Spleen (tissue), 7 donors: Measurements from ENCODE around the gene IRF6.

Source experiments
- CTCF ChIP-seq, 11 experiments: fragments of 200-600 bp in 7 of 11; fragments of 450-650 bp in 4 of 11; sonication (generic) in 4 of 11; IDR thresholded peaks in 8 of 11; conservative IDR thresholded peaks in 3 of 11; 1 replicate in 7 of 11; 2 replicates in 4 of 11; pipeline versions ENCODE4 v1.4.0 to v1.8.0; 2016 to 2021; ENCODE audit warnings: antibody characterized with exemption in 11 of 11, inconsistent platforms in 4 of 11, mild to moderate bottlenecking in 1 of 11
- POLR2A ChIP-seq, 3 donors: fragments of 450-650 bp; IDR thresholded peaks; one replicate each; pipeline ENCODE4 v1.5.1; 2017; ENCODE audit warnings: antibody characterized with exemption in 3 of 3, mild to moderate bottlenecking in 1 of 3
- POLR2AphosphoS5 ChIP-seq, 3 donors: sonication (generic); formaldehyde crosslinking; IDR thresholded peaks; one replicate each; pipeline ENCODE4 v1.5.1; 2017; ENCODE audit warnings: antibody characterized with exemption in 3 of 3
- donor health status: DM: no; HTN: no; CAD: no; lungs with moderate emphysema.
- donor health status: DM: no; HTN: no; CAD: no.
- donor health status: DM: no; HTN: no; CAD: no.

- TF ChIP-seq CTCF (IDR thresholded peaks at IDR 0.05 in 8 of 11, conservative IDR thresholded peaks at IDR 0.05 in 3 of 11), result no peak
- no peak for TF ChIP-seq POLR2AphosphoS5 (IDR thresholded peaks at IDR 0.05)
- TF ChIP-seq POLR2A (IDR thresholded peaks at IDR 0.05), result no peak
Observed at GRCh38 chr1:209813902-209814301, 8.0 kb upstream of the IRF6 start.
